ENCODE measurements around the gene TRMT11. TPM values are rescaled to one million over a fixed set of nuclear protein-coding genes. Genes with fewer than 3 reads are reported as not detected.
"Not testable (repeated sequence)": the region's sequence is repeated elsewhere in the genome, so short reads cannot be mapped to it uniquely, and the experiment has no call there.

TRMT11 gene
- total RNA-seq, 1 donor: 26.8 TPM

- Histone ChIP-seq H3K36me3 (ENCODE audit: insufficient read depth, low read length) (no peaks in the 10 kb centered on the region), H2AFZ (ENCODE audit: low read length) (no peak overlapping the region), H3K4me1 (ENCODE audit: insufficient read depth, low read length) (no peaks in the 10 kb centered on the region), H3K79me2 (ENCODE audit: insufficient read depth, low read length) (no peaks in the 10 kb centered on the region), H3K4me2 (ENCODE audit: insufficient read depth, low read length) (no peak overlapping the region), H4K20me1 (ENCODE audit: insufficient read depth, low read length) (no peaks in the 10 kb centered on the region), H3K4me3 (ENCODE audit: insufficient read depth, low read length) (no peak overlapping the region), H3K27me3 (ENCODE audit: insufficient read depth, low read length) (no peaks in the 10 kb centered on the region), H3K27ac (ENCODE audit: low read depth, low read length) (no peak overlapping the region), H3K9me3 (ENCODE audit: low read depth, low read length) (no peaks in the 10 kb centered on the region)
- no peak for TF ChIP-seq CTCF (IDR thresholded peaks at IDR 0.05; ENCODE audit: extremely low read depth, low read depth, low read length)
- DNase-seq (ENCODE audit: insufficient read length, low spot score, missing footprints): no peak
These were observed 70.1 kb downstream of the TRMT11 start for GRCh38 chr6:126056355-126057004.

GRCh38 chr6:126058085-126058484, 71.7 kb downstream of the TRMT11 start:
- H3K27ac ChIP-seq (ENCODE audit: low read depth, low read length); DNase-seq (ENCODE audit: insufficient read length, low spot score, missing footprints); H3K9me3 ChIP-seq (ENCODE audit: low read depth, low read length); H3K27me3 ChIP-seq (ENCODE audit: insufficient read depth, low read length); H4K20me1 ChIP-seq (ENCODE audit: insufficient read depth, low read length); H3K4me1 ChIP-seq (ENCODE audit: insufficient read depth, low read length); H3K36me3 ChIP-seq (ENCODE audit: insufficient read depth, low read length); H3K4me2 ChIP-seq (ENCODE audit: insufficient read depth, low read length); H3K79me2 ChIP-seq (ENCODE audit: insufficient read depth, low read length); H2AFZ ChIP-seq (ENCODE audit: low read length); H3K4me3 ChIP-seq (ENCODE audit: insufficient read depth, low read length): not testable (repeated sequence)

GRCh38 chr6:126060400-126060799, 74.1 kb downstream of the TRMT11 start:
- no peak overlapping the region for H3K4me2 ChIP-seq (ENCODE audit: insufficient read depth, low read length)
- TF ChIP-seq CTCF (IDR thresholded peaks at IDR 0.05; ENCODE audit: extremely low read depth, low read depth, low read length): no peak

GRCh38 chr6:126063512-126064146, 77.3 kb downstream of the TRMT11 start:
- H3K4me3 ChIP-seq (ENCODE audit: insufficient read depth, low read length): no peak overlapping the region
- TF ChIP-seq CTCF (IDR thresholded peaks at IDR 0.05; ENCODE audit: extremely low read depth, low read depth, low read length): no peak
- no peaks in the 10 kb centered on the region for H3K27me3 ChIP-seq (ENCODE audit: insufficient read depth, low read length)
- no peaks in the 10 kb centered on the region for H3K4me1 ChIP-seq (ENCODE audit: insufficient read depth, low read length)
- DNase-seq (ENCODE audit: insufficient read length, low spot score, missing footprints): peak; percentile 5
- no peak overlapping the region for H3K4me2 ChIP-seq (ENCODE audit: insufficient read depth, low read length)
- no peaks in the 10 kb centered on the region for H4K20me1 ChIP-seq (ENCODE audit: insufficient read depth, low read length)
- no peaks in the 10 kb centered on the region for H3K36me3 ChIP-seq (ENCODE audit: insufficient read depth, low read length)
- no peak overlapping the region for H3K27ac ChIP-seq (ENCODE audit: low read depth, low read length)
- no peak overlapping the region for H2AFZ ChIP-seq (ENCODE audit: low read length)
- H3K79me2 ChIP-seq (ENCODE audit: insufficient read depth, low read length): no peaks in the 10 kb centered on the region
- no peaks in the 10 kb centered on the region for H3K9me3 ChIP-seq (ENCODE audit: low read depth, low read length)

More at GRCh38 chr6:126060400-126060799, 74.1 kb downstream of the TRMT11 start:
- Histone ChIP-seq H3K79me2 (ENCODE audit: insufficient read depth, low read length) (no peaks in the 10 kb centered on the region), H3K4me3 (ENCODE audit: insufficient read depth, low read length) (no peak overlapping the region), H3K27me3 (ENCODE audit: insufficient read depth, low read length) (no peaks in the 10 kb centered on the region), H3K36me3 (ENCODE audit: insufficient read depth, low read length) (no peaks in the 10 kb centered on the region), H2AFZ (ENCODE audit: low read length) (no peak overlapping the region), H3K9me3 (ENCODE audit: low read depth, low read length) (no peaks in the 10 kb centered on the region), H4K20me1 (ENCODE audit: insufficient read depth, low read length) (no peaks in the 10 kb centered on the region), H3K4me1 (ENCODE audit: insufficient read depth, low read length) (no peaks in the 10 kb centered on the region), H3K27ac (ENCODE audit: low read depth, low read length) (no peak overlapping the region)
- DNase-seq (ENCODE audit: insufficient read length, low spot score, missing footprints): no peak

Data from osteoblast (primary cell).